Stomach (tissue), 9 donors: ENCODE results near the gene PRSS53. TPM values are rescaled to one million over a fixed set of nuclear protein-coding genes. Genes with fewer than 3 reads are reported as not detected.

Source experiments
- DNase-seq, 2 donors: peaks; one replicate each; pipeline versions ENCODE4 v3.0.0 to v3.0.0-alpha.2; 2013 to 2019
- H3K27ac ChIP-seq, 5 donors: fragments of 200-600 bp in 4 of 5; sonication (generic) in 4 of 5; one replicate each; pipeline ENCODE4 v1.5.1; 2013 to 2019; ENCODE audit warnings: mild to moderate bottlenecking in 1 of 5, moderate library complexity in 1 of 5
- H3K27me3 ChIP-seq, 3 donors: fragments of 200-600 bp; sonication (generic); one replicate each; pipeline ENCODE4 v1.5.1; 2017 to 2019; ENCODE audit warnings: mixed run types in 1 of 3
- H3K36me3 ChIP-seq, 4 donors: fragments of 200-600 bp; sonication (generic); 1 replicate in 3 of 4; 2 replicates in 1 of 4; pipeline ENCODE4 v1.5.1; 2016 to 2019
- H3K4me1 ChIP-seq, 4 donors: fragments of 200-600 bp; sonication (generic); one replicate each; pipeline ENCODE4 v1.5.1; 2016 to 2019
- H3K4me3 ChIP-seq, 4 donors: fragments of 200-600 bp; sonication (generic) in 3 of 4; one replicate each; pipeline ENCODE4 v1.5.1; 2016 to 2019; ENCODE audit warnings: mild to moderate bottlenecking in 1 of 4
- H3K9me3 ChIP-seq, 4 donors: fragments of 200-600 bp; sonication (generic); one replicate each; pipeline ENCODE4 v1.5.1; 2016 to 2019
- EP300 ChIP-seq: sonication (generic); formaldehyde crosslinking; IDR thresholded peaks from one replicate; pipeline ENCODE4 v1.6.1; 2017; ENCODE audit warnings: antibody characterized with exemption
- POLR2A ChIP-seq, 4 donors: fragments of 450-650 bp; IDR thresholded peaks; one replicate each; pipeline ENCODE4 v1.6.1; 2016; ENCODE audit warnings: antibody characterized with exemption in 4 of 4, control low read depth in 2 of 4, mild to moderate bottlenecking in 1 of 4, moderate library complexity in 1 of 4
- POLR2AphosphoS5 ChIP-seq, 3 donors: sonication (generic); formaldehyde crosslinking; IDR thresholded peaks; one replicate each; pipeline ENCODE4 v1.6.1; 2016; ENCODE audit warnings: antibody characterized with exemption in 3 of 3
- WGBS, 5 donors: extraction: QIAGEN DNeasy Blood & Tissue Kit in 3 of 5; methylation state at CpG; one replicate each; pipeline versions ENCODE4 v1.1.5 to v1.1.7; 2013 to 2018; 5-methylcytosine and 5-hydroxymethylcytosine counted together
- intact Hi-C: fragments of 100-400 bp; cut with DNase I; formaldehyde crosslinking; loops from one replicate; pipeline ENCODE4 v1.15.1; 2023; ENCODE audit warnings: low total_unique reads
- polyA plus RNA-seq, 3 donors: library from polyadenylated mRNA; stranded (reverse); fragments of 200-250 nt; gene quantifications; one replicate each; pipeline ENCODE4 v1.2.3, GENCODE V29; 2013
- total RNA-seq, 5 donors: library from RNA; depleted of rRNA; stranded (reverse); fragments of >200 nt; gene quantifications; one replicate each; pipeline versions ENCODE4 v1.1.0 to v1.2.3, GENCODE V29; 2014 to 2016
- TF ChIP-seq, protein P1 (sequence below), 7 experiments: fragments of 450-650 bp in 4 of 7; fragments of 200-600 bp in 3 of 7; sonication (generic) in 3 of 7; IDR thresholded peaks; one replicate each; pipeline ENCODE4 v1.5.1; 2016 to 2019; ENCODE audit warnings: antibody characterized with exemption in 7 of 7, control low read depth in 2 of 7, mild to moderate bottlenecking in 1 of 7
- donor health status: healthy with polysubstance abuse.
- donor health status: Bipolar disorder and iron deficiency.
- donor health status: healthy.

PRSS53 gene
- total and polyA plus RNA-seq, 8 donors, result 0.46 to 5.3 (median 1.3) TPM; not detected in 1

DNA sequence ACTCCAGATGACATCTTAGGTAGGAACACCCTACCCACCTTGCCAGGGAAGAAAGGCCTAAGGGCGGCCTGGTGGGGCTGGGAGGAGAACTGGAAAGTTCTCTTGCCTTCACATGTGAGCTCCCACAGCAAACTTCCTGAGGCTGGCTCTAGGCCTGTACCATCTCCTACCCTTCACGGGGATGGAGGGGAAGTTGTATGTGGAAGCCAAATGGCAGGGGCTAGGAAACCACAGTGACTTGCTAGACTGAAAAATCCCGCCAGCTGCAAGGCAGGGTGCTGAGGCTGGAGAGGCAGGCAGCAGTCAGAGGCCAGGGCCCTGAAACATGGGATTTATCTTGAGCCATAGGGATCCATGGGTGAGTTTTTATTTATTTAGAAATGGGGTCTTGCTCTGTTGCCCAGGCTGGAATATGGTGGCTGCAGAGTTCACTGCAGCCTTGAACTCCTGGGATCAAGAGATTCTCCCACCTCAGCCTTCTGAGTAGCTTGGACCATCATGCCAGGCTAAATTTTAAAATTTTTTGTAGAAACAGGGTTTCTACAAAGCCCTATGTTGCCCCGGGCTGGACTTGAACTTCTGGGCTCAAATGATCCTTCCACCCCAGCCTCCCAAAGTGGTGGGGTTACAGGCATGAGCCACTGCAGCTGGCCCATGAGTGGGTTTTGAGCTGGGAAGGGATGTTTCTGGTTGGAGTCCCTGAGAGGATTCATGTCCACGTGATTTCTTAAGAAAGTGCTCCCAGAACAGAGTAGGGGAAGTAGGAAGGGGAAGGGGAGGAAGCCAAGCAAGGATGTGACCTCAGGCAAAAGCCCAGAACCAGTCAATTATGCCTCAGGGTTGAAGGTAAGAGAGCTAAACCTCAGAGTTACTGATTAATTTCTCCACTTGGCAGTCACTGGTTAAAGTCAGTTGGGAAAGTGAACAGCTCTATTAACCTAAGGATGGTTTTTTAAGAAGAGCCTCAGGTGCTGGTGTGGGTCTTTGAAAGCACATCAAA is 24.7 kb upstream of the PRSS53 start:
- Histone ChIP-seq H3K27me3 (no peaks in the 10 kb centered on the region), H3K27ac (peak overlapping the region; percentile 55 to 83 (median 74)), H3K9me3 (no peaks in the 10 kb centered on the region), H3K4me3 (no peak overlapping the region), H3K4me1 (peaks cover 46 to 68% (median 56%) of the 10 kb centered on the region in 4 donors), H3K36me3 (peaks cover 35 to 41% (median 38%) of the 10 kb centered on the region in 4 donors)
- intact Hi-C loops, result no loop called here
- no peak for TF ChIP-seq POLR2A (IDR thresholded peaks at IDR 0.05)
- TF ChIP-seq, protein P1, sequence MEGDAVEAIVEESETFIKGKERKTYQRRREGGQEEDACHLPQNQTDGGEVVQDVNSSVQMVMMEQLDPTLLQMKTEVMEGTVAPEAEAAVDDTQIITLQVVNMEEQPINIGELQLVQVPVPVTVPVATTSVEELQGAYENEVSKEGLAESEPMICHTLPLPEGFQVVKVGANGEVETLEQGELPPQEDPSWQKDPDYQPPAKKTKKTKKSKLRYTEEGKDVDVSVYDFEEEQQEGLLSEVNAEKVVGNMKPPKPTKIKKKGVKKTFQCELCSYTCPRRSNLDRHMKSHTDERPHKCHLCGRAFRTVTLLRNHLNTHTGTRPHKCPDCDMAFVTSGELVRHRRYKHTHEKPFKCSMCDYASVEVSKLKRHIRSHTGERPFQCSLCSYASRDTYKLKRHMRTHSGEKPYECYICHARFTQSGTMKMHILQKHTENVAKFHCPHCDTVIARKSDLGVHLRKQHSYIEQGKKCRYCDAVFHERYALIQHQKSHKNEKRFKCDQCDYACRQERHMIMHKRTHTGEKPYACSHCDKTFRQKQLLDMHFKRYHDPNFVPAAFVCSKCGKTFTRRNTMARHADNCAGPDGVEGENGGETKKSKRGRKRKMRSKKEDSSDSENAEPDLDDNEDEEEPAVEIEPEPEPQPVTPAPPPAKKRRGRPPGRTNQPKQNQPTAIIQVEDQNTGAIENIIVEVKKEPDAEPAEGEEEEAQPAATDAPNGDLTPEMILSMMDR (IDR thresholded peaks at IDR 0.05), result no peak
- TF ChIP-seq POLR2AphosphoS5 (IDR thresholded peaks at IDR 0.05), result no peak
- no peak for TF ChIP-seq EP300
- 49 to 61% (median 54%) methylated on average over 5 of the region's 5 CpGs for WGBS, 5 donors
- DNase-seq, result no peak

DNA sequence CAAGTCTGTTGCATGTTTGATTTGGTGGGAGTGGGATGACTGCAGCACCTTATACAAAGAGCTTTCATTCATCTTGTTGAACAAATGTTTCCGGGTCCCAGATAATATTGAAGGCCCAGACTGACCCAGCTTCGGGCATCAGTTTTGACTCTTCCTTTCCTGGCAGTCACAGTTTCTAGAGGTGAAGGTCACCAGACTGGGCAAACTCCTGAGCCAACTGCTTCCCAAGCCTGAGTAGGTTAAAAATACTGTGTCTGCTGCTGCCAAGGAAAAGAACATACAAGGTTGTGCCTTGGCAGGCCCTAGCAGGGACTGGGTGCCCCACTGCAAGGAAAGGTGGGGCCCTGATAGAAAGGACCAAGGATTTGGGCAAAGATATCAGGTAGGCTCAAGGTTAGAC is 24.0 kb upstream of the PRSS53 start:
- H3K36me3 ChIP-seq, result peaks cover 35 to 41% (median 38%) of the 10 kb centered on the region in 4 donors
- no peak overlapping the region for H3K4me3 ChIP-seq
- H3K27ac ChIP-seq, result peak overlapping the region; percentile 55 to 83 (median 74)
- TF ChIP-seq, protein P1 (IDR thresholded peaks at IDR 0.05), result no peak
- no peak for TF ChIP-seq POLR2AphosphoS5 (IDR thresholded peaks at IDR 0.05)
- TF ChIP-seq POLR2A (IDR thresholded peaks at IDR 0.05), result no peak
- no peak for TF ChIP-seq EP300
- no peaks in the 10 kb centered on the region for H3K27me3 ChIP-seq
- no peak for DNase-seq
- intact Hi-C loops, result no loop called here
- peaks cover 42 to 66% (median 57%) of the 10 kb centered on the region in 4 donors for H3K4me1 ChIP-seq
- H3K9me3 ChIP-seq, result no peaks in the 10 kb centered on the region
- 18 to 66% (median 28%) methylated on average over 2 of the region's 2 CpGs for WGBS, 5 donors

DNA sequence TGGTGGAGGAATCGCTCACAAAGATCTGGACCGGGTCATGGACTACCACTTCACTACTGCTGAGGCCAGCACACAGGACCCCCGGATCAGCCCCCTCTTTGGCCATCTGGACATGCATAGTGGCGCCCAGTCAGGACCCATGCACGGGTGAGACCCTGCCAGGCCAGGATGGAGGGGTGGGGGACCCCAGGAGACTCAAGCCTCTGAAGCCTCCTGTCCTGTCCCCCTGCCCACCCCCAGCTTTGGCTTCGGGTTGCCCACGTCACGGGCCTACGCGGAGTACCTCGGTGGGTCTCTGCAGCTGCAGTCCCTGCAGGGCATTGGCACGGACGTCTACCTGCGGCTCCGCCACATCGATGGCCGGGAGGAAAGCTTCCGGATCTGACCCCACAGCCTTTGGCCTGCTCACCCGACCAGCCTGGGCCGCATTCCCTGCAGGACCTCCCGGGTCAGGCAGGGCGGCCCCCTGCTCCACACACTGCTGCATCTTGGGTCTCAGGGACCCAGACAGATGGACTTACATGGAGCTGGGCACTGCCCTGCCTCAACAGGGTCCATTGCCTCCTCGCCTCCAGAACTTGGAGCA is 23.2 kb upstream of the PRSS53 start:
- H3K27ac ChIP-seq, result peak overlapping the region; percentile 55 to 83 (median 74)
- H3K4me1 ChIP-seq, result peaks cover 41 to 67% (median 55%) of the 10 kb centered on the region in 4 donors
- WGBS, 5 donors, result 89 to 92% (median 92%) methylated on average over 18 to 23 of the region's 23 CpGs
- no peak for TF ChIP-seq EP300
- no peak for TF ChIP-seq POLR2A (IDR thresholded peaks at IDR 0.05)
- TF ChIP-seq, protein P1 (IDR thresholded peaks at IDR 0.05), result no peak
- no peak for TF ChIP-seq POLR2AphosphoS5 (IDR thresholded peaks at IDR 0.05)
- intact Hi-C loops, result no loop called here
- no peak for DNase-seq
- peaks cover 35 to 41% (median 38%) of the 10 kb centered on the region in 4 donors for H3K36me3 ChIP-seq
- H3K27me3 ChIP-seq, result no peaks in the 10 kb centered on the region
- H3K4me3 ChIP-seq, result no peak overlapping the region
- no peaks in the 10 kb centered on the region for H3K9me3 ChIP-seq
